Ovary (tissue), 9 donors: ENCODE results near the gene CSTA. TPM values are rescaled to one million over a fixed set of nuclear protein-coding genes. Genes with fewer than 3 reads are reported as not detected.

Source experiments
- DNase-seq, 5 donors: peaks; one replicate each; pipeline ENCODE4 v3.0.0-alpha.2; 2019 to 2020
- H3K27ac ChIP-seq, 2 donors: fragments of 200-600 bp; one replicate each; pipeline versions ENCODE4 v1.5.1 to v1.8.0; 2019 to 2022
- H3K27me3 ChIP-seq: fragments of 200-600 bp; one replicate; pipeline ENCODE4 v1.8.0; 2022
- H3K36me3 ChIP-seq: fragments of 200-600 bp; sonication (generic); one replicate; pipeline ENCODE4 v1.5.1; 2019
- H3K4me1 ChIP-seq: one replicate; pipeline ENCODE4 v1.8.1; 2013; ENCODE audit warnings: mild to moderate bottlenecking, moderate library complexity; ENCODE audit not compliant: insufficient read depth
- H3K4me3 ChIP-seq: fragments of 200-600 bp; sonication (generic); one replicate; pipeline ENCODE4 v1.5.1; 2017
- H3K9me3 ChIP-seq, 2 donors: fragments of 200-600 bp in 1 of 2; sonication (generic) in 1 of 2; one replicate each; pipeline versions ENCODE4 v1.5.1 to v1.8.1; 2013 to 2019; ENCODE audit warnings: mild to moderate bottlenecking in 1 of 2, moderate library complexity in 1 of 2
- EP300 ChIP-seq: sonication (generic); formaldehyde crosslinking; IDR thresholded peaks from one replicate; pipeline ENCODE4 v1.6.1; 2017; ENCODE audit warnings: antibody characterized with exemption
- POLR2A ChIP-seq: fragments of 450-650 bp; IDR thresholded peaks from one replicate; pipeline ENCODE4 v1.6.1; 2017; ENCODE audit warnings: antibody characterized with exemption, mild to moderate bottlenecking, moderate library complexity
- WGBS, 3 donors: extraction: QIAGEN DNeasy Blood & Tissue Kit in 1 of 3; methylation state at CpG; one replicate each; pipeline versions ENCODE4 v1.1.5 to v1.1.7; 2013 to 2017; 5-methylcytosine and 5-hydroxymethylcytosine counted together
- intact Hi-C, 4 donors: fragments of 100-400 bp; cut with DNase I; formaldehyde crosslinking; loops; one replicate each; pipeline versions ENCODE4 v1.11.0 to v1.15.1; 2022 to 2023
- polyA plus RNA-seq, 2 donors: library from polyadenylated mRNA; stranded (reverse); fragments of 200-250 nt in 1 of 2; fragments of 350-450 nt in 1 of 2; fragmentation: Illumina TruSeq in 1 of 2; extraction: RNeasy Lipid Tissue Mini Kit (QIAGEN cat#74804) in 1 of 2; gene quantifications; one replicate each; pipeline ENCODE4 v1.2.3, GENCODE V29; 2013 to 2014
- total RNA-seq, 7 donors: library from RNA; depleted of rRNA in 2 of 7; stranded (reverse); fragments of >200 nt in 2 of 7; fragmentation: NEBNext Ultra II Directional in 3 of 7; extraction: Animal tissue kit (Norgen Biotek cat#: 25700) in 3 of 7; gene quantifications; one replicate each; pipeline versions ENCODE4 v1.1.0 to v1.2.4, GENCODE V29; 2016 to 2023
- TF ChIP-seq, protein P1 (sequence below), 3 donors: fragments of 450-650 bp in 2 of 3; fragments of 200-600 bp in 1 of 3; IDR thresholded peaks; one replicate each; pipeline versions ENCODE4 v1.5.1 to v1.8.0; 2016 to 2022; ENCODE audit warnings: antibody characterized with exemption in 3 of 3, mild to moderate bottlenecking in 1 of 3
- donor health status: DM: no; HTN: no; CAD: no; lungs with moderate emphysema.
- donor health status: DM: no; HTN: no; CAD: no.
- donor health status: Bipolar disorder and iron deficiency.
- donor health status: DM: yes; HTN: yes; CAD: no.
- donor health status: DM: no; HTN: no; CAD: no.
- donor health status: DM: yes; HTN: yes; CAD: no.

Gene CSTA
- total and polyA plus RNA-seq, 9 donors = 5.8 to 43.9 (median 13.2) TPM

DNA sequence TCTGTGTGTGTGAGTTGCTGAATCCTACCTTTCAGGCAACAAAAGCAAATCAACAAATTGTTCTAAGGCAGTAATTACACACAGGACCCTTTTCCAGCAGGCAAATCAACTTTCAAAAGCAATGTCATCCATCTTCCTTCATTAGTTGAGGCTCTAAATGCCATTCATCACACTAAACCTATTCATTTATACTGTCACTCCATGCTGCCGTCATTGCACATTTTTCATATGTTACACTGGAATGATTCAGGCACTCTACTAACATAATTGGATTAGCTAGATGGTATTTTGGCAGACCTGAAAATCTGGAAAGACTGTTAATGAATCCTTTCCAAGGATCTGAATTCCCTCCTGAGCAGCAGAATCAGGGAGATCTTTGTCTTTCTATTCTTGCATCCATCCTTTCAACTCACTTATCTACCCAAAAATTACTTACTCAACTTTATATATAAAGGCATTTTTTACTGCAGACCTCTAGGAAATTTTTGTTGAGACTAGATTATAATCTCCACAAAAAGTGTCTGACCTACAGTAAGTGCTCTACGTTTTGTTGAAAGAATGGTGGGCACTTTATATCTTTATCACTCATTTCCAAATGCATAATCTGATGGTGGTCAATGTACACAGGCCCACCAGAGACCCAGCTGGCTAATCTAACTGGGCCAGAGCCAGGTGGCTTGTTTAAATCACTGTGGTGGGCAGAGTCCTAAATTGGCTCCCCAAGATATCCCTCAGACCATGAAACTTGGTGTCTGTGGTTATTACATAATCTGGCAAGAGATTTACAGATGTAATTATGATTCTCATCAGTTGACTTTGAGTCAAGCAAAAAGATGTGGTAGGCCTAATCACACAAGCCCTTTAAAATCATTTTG, 33.0 kb downstream of the CSTA start:
- H3K36me3 ChIP-seq = no peaks in the 10 kb centered on the region
- no peak for DNase-seq
- WGBS, 3 donors = 59 to 71% (median 63%) methylated on average over 2 of the region's 2 CpGs
- H3K9me3 ChIP-seq = no peaks in the 10 kb centered on the region
- H3K4me3 ChIP-seq = no peak overlapping the region
- H3K27me3 ChIP-seq = no peaks in the 10 kb centered on the region
- intact Hi-C loops = no loop called here
- H3K27ac ChIP-seq = no peak overlapping the region
- no peak for TF ChIP-seq EP300
- TF ChIP-seq POLR2A = no peak
- TF ChIP-seq, protein P1, sequence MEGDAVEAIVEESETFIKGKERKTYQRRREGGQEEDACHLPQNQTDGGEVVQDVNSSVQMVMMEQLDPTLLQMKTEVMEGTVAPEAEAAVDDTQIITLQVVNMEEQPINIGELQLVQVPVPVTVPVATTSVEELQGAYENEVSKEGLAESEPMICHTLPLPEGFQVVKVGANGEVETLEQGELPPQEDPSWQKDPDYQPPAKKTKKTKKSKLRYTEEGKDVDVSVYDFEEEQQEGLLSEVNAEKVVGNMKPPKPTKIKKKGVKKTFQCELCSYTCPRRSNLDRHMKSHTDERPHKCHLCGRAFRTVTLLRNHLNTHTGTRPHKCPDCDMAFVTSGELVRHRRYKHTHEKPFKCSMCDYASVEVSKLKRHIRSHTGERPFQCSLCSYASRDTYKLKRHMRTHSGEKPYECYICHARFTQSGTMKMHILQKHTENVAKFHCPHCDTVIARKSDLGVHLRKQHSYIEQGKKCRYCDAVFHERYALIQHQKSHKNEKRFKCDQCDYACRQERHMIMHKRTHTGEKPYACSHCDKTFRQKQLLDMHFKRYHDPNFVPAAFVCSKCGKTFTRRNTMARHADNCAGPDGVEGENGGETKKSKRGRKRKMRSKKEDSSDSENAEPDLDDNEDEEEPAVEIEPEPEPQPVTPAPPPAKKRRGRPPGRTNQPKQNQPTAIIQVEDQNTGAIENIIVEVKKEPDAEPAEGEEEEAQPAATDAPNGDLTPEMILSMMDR (IDR thresholded peaks at IDR 0.05) = no peak
- no peaks in the 10 kb centered on the region for H3K4me1 ChIP-seq

DNA sequence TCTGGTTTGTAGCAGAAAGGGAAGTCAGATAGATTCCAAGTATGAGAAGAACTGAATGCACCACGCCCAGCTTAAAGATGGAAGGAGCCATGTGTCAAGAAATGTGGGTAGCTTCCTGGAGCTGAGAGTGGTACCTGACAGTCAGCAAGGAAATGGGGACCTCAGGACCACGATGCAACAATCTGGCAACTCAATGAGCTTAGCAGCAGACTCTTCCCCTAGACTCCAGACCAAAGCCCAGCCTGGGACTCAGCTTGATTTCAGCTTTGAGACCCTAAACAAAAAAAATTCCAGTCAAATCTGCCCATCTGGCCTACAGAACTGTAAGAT, 33.6 kb downstream of the CSTA start:
- H3K27ac ChIP-seq = no peak overlapping the region
- intact Hi-C loops = no loop called here
- H3K27me3 ChIP-seq = no peaks in the 10 kb centered on the region
- TF ChIP-seq POLR2A (no peak), EP300 (no peak)
- TF ChIP-seq, protein P1 (IDR thresholded peaks at IDR 0.05) = no peak
- H3K4me3 ChIP-seq = no peak overlapping the region
- H3K9me3 ChIP-seq = no peaks in the 10 kb centered on the region
- WGBS, 3 donors = 86 to 100% (median 92%) methylated on average over 2 of the region's 2 CpGs
- no peak for DNase-seq
- no peaks in the 10 kb centered on the region for H3K4me1 ChIP-seq
- H3K36me3 ChIP-seq = no peaks in the 10 kb centered on the region

DNA sequence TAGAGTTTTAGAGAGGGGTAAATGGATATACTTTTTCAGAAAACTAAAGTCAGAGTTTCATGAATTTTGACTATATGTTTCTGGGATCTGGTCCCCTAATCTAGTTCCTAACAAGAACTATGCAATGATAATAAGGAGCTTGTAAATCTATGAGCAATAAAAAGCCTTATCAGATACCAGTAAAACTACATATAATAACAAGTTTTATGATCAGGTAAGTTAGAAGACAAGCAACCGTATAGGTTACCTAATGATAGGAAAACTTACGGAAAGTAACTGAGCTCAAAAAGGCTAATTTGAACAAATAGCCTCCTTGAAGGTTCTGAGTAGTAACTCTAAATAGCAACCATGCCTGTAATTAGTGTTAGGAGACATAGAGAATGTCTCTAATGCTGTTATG, 37.0 kb downstream of the CSTA start:
- Histone ChIP-seq H3K9me3 (no peaks in the 10 kb centered on the region), H3K36me3 (no peaks in the 10 kb centered on the region), H3K4me3 (no peak overlapping the region), H3K27me3 (no peaks in the 10 kb centered on the region), H3K4me1 (no peaks in the 10 kb centered on the region), H3K27ac (no peak overlapping the region)
- TF ChIP-seq EP300 (no peak), POLR2A (no peak)
- TF ChIP-seq, protein P1 (IDR thresholded peaks at IDR 0.05) = no peak
- 88 to 91% (median 90%) methylated on average over 2 of the region's 2 CpGs for WGBS, 3 donors
- no peak for DNase-seq
- intact Hi-C loops = no loop called here

DNA sequence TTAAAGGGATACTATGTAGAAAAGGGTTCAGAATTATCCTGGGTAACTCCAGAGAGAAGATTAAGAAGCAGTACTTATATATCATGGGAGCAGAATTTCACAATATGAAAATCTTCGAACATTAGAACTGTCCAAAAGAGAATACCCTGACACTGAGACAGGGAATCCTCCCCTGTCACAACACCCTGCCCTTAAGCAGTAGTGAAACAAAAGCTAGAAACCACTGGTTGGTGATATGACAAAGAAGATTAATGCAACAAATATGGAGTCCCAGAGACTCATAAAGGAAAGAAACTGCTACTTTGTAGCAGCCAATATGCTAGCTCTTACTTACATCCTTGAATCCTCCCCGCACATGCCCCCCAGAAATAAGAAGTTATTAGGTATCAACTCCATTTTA, 39.4 kb downstream of the CSTA start:
- H3K9me3 ChIP-seq = no peaks in the 10 kb centered on the region
- intact Hi-C loops = no loop called here
- TF ChIP-seq POLR2A = no peak
- TF ChIP-seq, protein P1 (IDR thresholded peaks at IDR 0.05) = no peak
- no peak for TF ChIP-seq EP300
- no peaks in the 10 kb centered on the region for H3K4me1 ChIP-seq
- no peaks in the 10 kb centered on the region for H3K27me3 ChIP-seq
- 91 to 96% (median 96%) methylated on average over 2 of the region's 2 CpGs for WGBS, 3 donors
- no peaks in the 10 kb centered on the region for H3K36me3 ChIP-seq
- DNase-seq = no peak
- no peak overlapping the region for H3K4me3 ChIP-seq
- no peak overlapping the region for H3K27ac ChIP-seq
